PFSK-1 (cell line): ENCODE data around the gene SEMA3E.

ENCODE experiments used
- FOXP2 ChIP-seq: optimal IDR thresholded peaks from 2 replicates; pipeline ENCODE3; 2011; ENCODE audit warnings: borderline replicate concordance, control low read depth, inconsistent platforms; ENCODE audit not compliant: insufficient read depth; ENCODE audit errors: extremely low read length, extremely low read depth
- POLR2AphosphoS5 ChIP-seq: IDR thresholded peaks from 2 replicates; pipeline ENCODE4 v1.6.1; 2012; ENCODE audit warnings: low read depth, mild to moderate bottlenecking, control low read depth, low read length, moderate library complexity
- REST ChIP-seq, 2 experiments: IDR thresholded peaks; 2 replicates each; pipeline versions ENCODE4 v1.6.1 to v1.8.0; 2011 to 2012; ENCODE audit warnings: low read depth in 2 of 2, low read length in 2 of 2, control low read depth in 1 of 2, inconsistent platforms in 1 of 2, mild to moderate bottlenecking in 1 of 2, moderate library complexity in 1 of 2; ENCODE audit not compliant: insufficient read depth in 1 of 2
- SIN3A ChIP-seq: IDR thresholded peaks from 2 replicates; pipeline ENCODE4 v1.6.1; 2012; ENCODE audit warnings: mild to moderate bottlenecking, low read length, moderate library complexity, borderline replicate concordance; ENCODE audit not compliant: insufficient read depth
- TAF1 ChIP-seq: IDR thresholded peaks from 2 replicates; pipeline ENCODE4 v1.6.1; 2012; ENCODE audit warnings: low read length, control low read depth, borderline replicate concordance; ENCODE audit not compliant: insufficient read depth

The SEMA3E gene

GRCh38 chr7:83414947-83415346, 234.0 kb downstream of the SEMA3E start:
- TF ChIP-seq FOXP2 (no peak), TAF1 (no peak), POLR2AphosphoS5 (no peak), REST (IDR thresholded peaks at IDR 0.05; ENCODE audit: insufficient read depth in 1 of 2, low read depth in 2 of 2, low read length in 2 of 2) (no peak), SIN3A (no peak)

GRCh38 chr7:83413831-83414230, 235.1 kb downstream of the SEMA3E start:
- TF ChIP-seq POLR2AphosphoS5 (no peak), FOXP2 (no peak), SIN3A (no peak), TAF1 (no peak), REST (IDR thresholded peaks at IDR 0.05; ENCODE audit: insufficient read depth in 1 of 2, low read depth in 2 of 2, low read length in 2 of 2) (no peak)

- TF ChIP-seq FOXP2 (no peak), TAF1 (no peak), REST (IDR thresholded peaks at IDR 0.05; ENCODE audit: insufficient read depth in 1 of 2, low read depth in 2 of 2, low read length in 2 of 2) (no peak), SIN3A (no peak)
Measured at GRCh38 chr7:83413424-83413823, 235.5 kb downstream of the SEMA3E start.

GRCh38 chr7:83410989-83411591, 237.8 kb downstream of the SEMA3E start:
- no peak for TF ChIP-seq POLR2AphosphoS5
- TF ChIP-seq FOXP2, result no peak
- TF ChIP-seq TAF1, result no peak
- TF ChIP-seq SIN3A, result no peak
- no peak for TF ChIP-seq REST (IDR thresholded peaks at IDR 0.05; ENCODE audit: insufficient read depth in 1 of 2, low read depth in 2 of 2, low read length in 2 of 2)

- no peak for TF ChIP-seq FOXP2
- TF ChIP-seq REST (IDR thresholded peaks at IDR 0.05; ENCODE audit: insufficient read depth in 1 of 2, low read depth in 2 of 2, low read length in 2 of 2), result no peak
- TF ChIP-seq POLR2AphosphoS5, result no peak
- no peak for TF ChIP-seq TAF1
- TF ChIP-seq SIN3A, result no peak
Measured at GRCh38 chr7:83394776-83395175, 254.2 kb downstream of the SEMA3E start.
